Measurements from ENCODE around the gene ZNF335.

Gene ZNF335

DNA sequence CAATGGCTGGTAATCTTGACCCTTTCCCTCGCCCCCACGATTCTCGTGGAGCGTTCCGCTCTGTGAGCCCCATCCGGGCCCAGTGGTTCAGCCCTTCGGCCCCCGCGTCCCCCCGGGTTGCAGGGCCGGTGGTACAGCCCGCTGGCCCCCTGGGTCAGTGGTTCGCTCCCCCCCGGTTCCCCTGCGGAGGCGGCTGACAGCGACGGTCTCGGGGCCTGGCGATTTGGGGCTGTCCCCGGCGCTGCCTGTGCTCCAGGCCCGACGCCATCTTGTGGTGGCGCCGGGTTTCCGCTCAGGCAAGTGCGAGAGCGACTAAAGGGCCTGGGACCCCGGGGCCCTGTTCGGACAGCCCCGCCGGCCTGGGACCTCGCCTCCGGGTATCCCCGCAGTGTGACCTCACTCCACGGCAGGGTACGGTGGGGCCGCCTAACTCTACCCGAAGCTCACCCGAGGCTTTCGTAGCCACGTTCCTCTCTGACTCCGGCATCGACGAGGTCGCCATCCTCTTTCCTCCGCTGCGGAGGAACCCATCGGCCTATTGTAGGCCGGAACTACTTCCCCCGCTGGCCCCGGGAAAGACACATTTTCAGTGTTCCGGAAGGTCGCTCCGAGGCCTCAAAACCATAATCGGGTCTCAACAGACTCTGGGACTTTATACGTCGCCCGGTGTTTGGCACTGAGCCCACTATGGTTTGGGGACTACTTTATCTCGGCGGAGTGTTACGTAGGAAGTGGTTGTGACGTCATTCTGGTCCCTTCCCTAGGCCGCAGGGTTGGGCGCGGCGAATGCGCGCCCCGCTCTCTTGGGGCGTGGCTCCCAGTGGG is at the start of gene ZNF335:
TSS of gene ZNF335 (minus strand) at position 529 of the 825 bp plus-strand sequence. CDS start 793 bp downstream, outside the sequence.
- peak; percentile 97 to 99 for DNase-seq

GRCh38 chr20:46020555-46020954 is 48.6 kb upstream of the ZNF335 start:
- DNase-seq = peak in 1 of 2 donors; percentile 11

GRCh38 chr20:46018611-46019010 is 46.6 kb upstream of the ZNF335 start:
- DNase-seq = no peak

- DNase-seq = no peak
These were observed 46.1 kb upstream of the ZNF335 start for GRCh38 chr20:46018112-46018511.

DNA sequence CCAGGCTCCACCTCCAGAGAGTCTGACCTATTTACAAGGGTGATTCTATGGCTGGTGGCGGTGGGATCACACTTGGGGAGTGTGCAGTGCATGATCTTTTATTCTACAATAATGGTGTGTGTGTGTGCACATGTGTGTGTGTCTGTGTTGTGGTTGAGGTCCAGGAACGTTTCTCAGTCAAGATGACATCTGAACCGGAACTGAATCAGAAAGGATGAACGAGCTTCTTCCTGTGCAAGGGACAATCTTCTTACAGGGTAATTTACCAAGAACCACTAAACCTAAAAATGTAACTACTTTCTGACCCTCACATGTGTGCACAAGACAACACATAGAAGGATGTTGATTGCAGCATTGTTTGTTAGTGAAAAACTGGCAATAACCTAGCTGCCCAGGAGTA is 45.3 kb upstream of the ZNF335 start:
- DNase-seq = no peak

DNA sequence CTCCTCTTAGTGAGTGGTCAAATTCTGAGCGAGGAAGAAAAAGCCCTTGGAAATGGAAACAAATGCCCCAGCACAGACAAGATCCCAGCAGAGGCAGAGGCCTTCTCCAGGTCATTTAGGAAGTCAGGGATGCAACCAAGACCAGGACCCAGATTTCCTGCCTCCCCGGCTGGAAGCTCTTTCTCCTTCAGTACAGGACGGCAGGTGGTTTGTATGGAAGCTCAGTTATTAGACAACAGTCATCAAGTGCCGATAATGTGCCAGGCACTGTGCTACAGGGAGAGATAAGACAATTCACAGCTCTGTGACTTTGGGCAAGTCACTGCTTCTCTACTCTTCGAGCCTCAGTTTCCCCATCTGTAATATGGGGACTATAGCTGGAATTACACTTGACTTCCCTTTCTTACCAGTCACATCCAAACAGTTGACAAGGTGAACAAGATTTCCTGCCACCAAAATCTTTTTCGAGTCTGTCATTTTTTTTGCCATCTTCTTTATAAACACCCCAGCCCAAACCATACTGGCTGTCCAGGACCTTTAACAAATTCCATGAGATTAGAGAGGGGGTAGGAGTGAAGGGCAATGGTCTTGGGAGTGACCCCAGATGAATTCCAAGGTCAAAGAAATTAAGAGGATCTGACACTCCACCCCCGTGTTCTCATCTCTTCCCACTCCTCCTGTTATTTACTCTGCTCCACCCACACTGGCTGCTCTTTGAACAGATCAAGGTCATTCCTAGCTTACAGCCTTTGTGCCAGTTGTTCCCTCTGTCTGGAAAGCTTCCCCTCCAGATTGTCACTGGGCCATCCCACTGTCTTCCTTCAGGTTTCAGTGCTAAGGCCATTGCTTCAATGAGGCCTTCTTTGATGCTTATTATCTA is 42.8 kb upstream of the ZNF335 start:
- DNase-seq = no peak

DNA sequence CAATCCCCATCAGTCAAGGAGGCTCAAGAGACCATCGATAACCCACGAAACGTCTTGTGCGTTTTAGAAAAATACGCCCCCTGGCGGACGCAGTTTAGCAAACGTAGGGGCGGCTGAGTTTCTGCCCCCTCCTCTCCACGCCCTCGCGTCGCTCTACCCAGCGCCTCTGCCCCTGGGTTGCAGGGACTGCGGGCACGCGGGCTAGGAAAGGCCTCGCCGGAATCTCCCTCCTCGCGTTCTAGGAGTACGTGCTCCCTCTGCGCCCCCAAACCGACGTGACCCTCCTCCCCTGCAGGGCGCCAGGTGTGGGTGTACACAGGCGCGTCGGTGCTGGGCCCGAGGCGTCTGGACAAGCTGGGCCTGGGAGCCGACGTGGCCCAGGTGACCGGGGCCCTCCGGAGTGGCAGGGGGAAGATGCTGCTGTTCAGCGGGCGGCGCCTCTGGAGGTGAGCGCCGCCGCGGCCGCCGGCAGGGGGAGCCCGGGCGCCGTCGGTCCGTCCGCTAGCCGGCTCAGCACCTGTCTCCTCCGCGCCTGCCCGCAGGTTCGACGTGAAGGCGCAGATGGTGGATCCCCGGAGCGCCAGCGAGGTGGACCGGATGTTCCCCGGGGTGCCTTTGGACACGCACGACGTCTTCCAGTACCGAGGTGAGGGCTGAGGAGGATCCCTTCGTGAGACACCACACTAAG is 42.0 kb upstream of the ZNF335 start:
- DNase-seq = peak in 1 of 2 donors; percentile 47

DNA sequence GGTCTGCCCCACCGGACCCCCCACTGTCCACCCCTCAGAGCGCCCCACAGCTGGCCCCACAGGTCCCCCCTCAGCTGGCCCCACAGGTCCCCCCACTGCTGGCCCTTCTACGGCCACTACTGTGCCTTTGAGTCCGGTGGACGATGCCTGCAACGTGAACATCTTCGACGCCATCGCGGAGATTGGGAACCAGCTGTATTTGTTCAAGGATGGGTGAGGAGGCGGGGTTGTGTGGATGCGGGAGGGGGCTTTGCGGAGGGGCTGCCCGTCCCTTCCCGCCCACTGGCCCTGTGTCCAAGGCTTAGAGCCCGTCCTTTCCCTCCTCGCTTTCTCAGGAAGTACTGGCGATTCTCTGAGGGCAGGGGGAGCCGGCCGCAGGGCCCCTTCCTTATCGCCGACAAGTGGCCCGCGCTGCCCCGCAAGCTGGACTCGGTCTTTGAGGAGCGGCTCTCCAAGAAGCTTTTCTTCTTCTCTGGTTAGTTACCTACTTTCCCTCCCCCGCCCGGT is 41.4 kb upstream of the ZNF335 start:
- DNase-seq = no peak

DNA sequence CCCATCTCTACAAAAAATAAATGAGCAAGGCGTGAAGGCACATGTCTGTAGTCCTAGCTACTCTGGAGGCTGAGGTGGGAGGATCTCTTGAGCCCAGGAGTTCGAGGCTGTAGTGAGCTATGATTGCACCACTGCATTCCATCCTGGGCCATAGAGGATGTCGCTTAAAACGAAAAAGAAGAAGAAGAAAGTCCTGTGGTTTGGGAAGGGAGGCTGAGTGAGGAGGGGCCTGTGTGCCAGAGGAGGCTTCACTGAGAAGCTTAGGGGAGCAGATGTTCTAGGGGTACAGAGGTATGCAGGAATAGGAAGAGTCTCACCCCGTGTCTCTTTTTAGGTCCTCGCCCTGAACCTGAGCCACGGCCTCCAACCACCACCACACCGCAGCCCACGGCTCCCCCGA is 40.9 kb upstream of the ZNF335 start:
- no peak for DNase-seq

DNA sequence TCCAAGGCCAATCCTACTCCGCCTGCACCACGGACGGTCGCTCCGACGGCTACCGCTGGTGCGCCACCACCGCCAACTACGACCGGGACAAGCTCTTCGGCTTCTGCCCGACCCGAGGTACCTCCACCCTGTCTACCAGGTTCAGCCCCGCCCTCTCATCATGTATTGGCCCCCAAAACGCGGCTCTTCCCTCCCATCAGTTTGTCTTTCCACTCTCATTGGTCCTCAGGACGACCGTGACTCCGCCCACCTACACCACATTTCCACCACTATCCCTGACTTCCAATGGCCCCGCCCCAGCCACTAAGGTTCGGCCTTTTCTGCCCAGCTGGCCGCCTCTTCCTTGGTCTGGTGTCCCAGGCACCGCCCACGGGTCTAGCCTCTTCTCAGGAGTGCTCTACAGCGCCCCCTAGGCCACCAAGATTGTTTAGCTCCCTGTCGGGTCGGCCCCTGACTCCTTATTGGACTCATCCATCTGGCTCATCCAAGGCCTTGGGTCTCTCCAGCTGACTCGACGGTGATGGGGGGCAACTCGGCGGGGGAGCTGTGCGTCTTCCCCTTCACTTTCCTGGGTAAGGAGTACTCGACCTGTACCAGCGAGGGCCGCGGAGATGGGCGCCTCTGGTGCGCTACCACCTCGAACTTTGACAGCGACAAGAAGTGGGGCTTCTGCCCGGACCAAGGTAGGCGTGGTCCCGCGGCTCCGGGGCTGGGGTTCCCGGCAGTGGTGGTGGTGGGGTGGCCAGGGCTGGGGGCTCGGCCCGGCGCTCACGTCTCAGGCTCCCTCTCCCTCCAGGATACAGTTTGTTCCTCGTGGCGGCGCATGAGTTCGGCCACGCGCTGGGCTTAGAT is 39.9 kb upstream of the ZNF335 start:
- DNase-seq = no peak

GRCh38 chr20:46010491-46011391 is 38.7 kb upstream of the ZNF335 start:
- peak in 1 of 2 donors; percentile 23 for DNase-seq

DNA sequence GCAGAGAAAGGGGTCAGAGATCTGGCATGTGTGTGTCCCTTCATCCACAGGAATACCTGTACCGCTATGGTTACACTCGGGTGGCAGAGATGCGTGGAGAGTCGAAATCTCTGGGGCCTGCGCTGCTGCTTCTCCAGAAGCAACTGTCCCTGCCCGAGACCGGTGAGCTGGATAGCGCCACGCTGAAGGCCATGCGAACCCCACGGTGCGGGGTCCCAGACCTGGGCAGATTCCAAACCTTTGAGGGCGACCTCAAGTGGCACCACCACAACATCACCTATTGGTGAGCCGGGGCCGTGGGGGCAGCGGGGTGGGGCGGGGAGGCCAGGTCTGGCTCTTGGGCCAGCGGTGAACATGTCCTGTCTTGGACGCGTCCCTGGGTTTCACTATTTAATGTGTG is 37.8 kb upstream of the ZNF335 start:
- no peak for DNase-seq

GRCh38 chr20:46007671-46008070 is 35.7 kb upstream of the ZNF335 start:
- DNase-seq = no peak

GRCh38 chr20:46006964-46007363 is 35.0 kb upstream of the ZNF335 start:
- no peak for DNase-seq

- no peak for DNase-seq
These were observed 34.2 kb upstream of the ZNF335 start for GRCh38 chr20:46006022-46006705.

- DNase-seq = peak; percentile 38 to 83
These were observed 33.0 kb upstream of the ZNF335 start for GRCh38 chr20:46004889-46005473.

- no peak for DNase-seq
These were observed 32.2 kb upstream of the ZNF335 start for GRCh38 chr20:46004187-46004586.

DNA sequence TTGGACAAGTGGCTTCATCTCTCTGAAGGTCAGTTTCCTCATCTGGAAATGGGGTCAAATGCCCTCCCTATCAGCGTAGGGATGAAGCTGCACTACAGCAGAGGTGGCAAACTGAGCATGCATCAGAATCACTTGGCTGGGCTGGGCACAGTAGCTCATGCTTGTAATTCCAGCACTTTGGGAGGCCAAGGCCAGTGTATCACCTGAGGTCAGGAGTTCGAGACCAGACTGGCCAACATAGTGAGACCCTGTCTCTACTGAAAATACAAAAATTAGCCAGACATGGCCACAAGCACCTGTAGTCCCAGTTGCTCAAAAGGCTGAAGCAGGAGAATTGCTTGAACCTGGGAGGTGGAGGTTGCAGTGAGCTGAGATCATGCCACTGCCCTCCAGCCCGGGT is 30.0 kb upstream of the ZNF335 start:
- no peak for DNase-seq

DNA sequence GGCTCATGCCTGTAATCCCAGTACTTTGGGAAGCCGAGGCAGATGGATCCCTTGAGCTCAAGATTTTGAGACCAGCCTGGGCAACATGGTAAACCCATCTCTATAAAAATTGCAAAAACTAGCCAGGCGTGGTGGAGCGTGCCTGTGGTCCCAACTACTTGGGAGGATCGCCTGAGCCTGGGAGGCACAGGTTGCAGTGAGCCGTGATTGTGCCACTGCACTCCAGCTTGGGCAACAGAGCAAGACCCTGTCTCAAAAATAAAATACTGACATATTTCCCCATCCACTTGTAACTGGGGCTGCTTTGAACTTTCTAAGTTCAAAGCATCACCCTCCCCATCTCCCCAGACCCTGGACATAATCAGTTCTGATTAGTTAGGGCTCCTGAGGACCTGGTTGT is 29.5 kb upstream of the ZNF335 start:
- DNase-seq = no peak

Measured in bone marrow (tissue), 2 donors.